GM19035 (cell line): ENCODE measurements around the gene LGALSL.

Experiments used
- ATAC-seq: cut with Tn5 transposase; IDR thresholded peaks from one replicate; pipeline ENCODE4 v1.9.1; 2021; ENCODE audit not compliant: unreplicated experiment

LGALSL gene

GRCh38 chr2:64470071-64470470 lies 16.1 kb downstream of the LGALSL start:
- no peak for ATAC-seq

- no peak for ATAC-seq
Observed at GRCh38 chr2:64470766-64471295, 16.9 kb downstream of the LGALSL start.

DNA sequence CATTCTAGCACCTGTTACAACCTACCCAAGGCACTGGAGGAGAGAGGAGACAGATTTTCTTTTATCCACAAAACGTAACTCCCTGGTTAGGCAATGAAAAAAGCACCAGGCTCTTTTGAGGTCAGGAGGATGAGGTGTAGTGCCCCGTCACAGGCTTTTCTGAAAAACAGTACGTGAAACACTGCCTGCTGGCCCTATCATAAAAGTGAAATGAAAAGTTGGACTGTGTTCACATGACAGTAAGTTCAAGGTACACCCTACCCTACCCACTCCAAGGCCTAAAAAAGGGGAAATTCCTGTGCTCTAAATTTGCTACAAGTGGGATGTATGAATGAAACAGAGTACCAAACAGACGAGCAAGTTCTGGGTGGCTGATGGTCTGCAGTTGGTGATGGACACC lies 17.6 kb downstream of the LGALSL start:
- ATAC-seq: no peak

DNA sequence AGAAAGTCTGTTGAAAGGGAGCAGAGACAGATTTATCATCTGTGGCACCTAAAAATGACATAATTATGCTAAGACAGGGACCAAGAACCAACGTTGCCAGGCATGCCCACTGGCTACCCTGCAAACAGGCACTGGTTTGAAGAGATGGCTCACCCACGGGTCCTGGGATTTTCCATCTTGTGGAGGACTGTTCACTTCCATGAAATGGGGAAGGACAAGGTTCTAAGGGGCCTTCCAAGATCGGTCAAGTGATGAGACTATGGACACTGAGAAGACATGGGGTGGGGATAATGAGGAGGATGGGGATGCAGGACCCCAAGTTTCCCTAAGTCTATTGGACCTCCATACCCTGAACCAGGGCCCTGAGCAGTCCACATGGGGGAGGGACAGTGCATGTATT lies 18.9 kb downstream of the LGALSL start:
- ATAC-seq: no peak

GRCh38 chr2:64474121-64474571 lies 20.2 kb downstream of the LGALSL start:
- no peak for ATAC-seq

DNA sequence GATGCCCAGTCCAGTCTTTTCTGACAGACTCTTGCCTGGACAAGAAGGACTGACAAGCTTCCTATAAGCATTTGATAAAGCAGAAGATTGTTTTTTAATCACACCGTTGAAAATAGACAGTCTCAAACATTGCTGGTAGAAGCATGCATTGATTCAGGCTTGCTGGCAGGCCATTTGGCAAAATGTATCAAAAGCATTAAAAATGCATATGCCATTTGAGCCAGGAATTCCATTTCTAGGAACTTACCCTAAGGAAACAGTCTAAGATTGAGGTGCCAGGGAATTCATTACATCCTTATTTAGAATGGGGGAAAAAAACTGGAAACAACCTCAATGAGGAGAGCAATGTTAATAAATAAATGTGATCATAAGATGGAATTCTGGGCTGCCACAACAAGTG lies 20.7 kb downstream of the LGALSL start:
- ATAC-seq: no peak

- ATAC-seq: no peak
Observed at GRCh38 chr2:64477037-64477436, 23.1 kb downstream of the LGALSL start.

GRCh38 chr2:64477979-64478378 lies 24.0 kb downstream of the LGALSL start:
- no peak for ATAC-seq

- ATAC-seq: no peak
Observed at GRCh38 chr2:64478502-64479230, 24.7 kb downstream of the LGALSL start.

DNA sequence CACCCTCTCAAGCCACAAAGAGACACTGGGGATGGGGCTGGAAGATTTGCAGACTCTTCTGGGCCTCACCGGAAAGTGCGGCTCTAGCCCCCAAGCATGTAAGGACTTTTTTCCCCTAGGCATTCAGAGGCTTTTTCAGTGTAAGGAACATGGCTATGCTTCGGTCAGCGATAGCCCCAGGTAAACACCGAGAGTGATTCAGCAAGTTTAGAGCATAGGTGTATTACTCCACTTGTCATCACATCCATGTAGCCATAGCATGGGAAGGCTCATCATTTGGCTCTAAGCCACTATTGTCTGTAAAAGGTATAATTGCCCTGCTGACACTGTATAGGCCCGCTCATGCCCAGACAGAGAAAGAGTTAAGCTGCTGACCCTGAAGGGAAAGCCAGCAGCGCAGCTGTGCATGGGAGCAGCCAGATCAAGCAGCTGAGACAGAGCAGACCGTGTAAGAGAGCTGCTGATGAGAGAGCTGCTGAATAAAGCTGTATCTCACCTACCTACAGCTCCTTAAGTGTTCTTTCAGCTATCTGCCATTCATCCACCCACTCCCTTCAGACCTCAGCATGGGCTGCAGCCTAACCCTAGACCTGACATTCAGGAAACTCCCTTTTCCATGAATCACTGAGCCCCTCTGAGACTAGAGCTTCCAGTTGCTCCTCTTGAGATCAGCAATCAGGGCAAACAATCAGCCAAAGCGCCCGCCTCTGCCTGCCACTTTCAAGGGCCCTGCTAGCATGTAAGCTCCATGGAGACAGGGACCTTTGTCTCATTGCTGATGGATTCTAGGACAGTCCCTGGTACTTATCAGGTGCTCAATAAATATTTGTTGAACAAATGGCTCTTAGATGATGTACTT lies 25.5 kb downstream of the LGALSL start:
- ATAC-seq: no peak

DNA sequence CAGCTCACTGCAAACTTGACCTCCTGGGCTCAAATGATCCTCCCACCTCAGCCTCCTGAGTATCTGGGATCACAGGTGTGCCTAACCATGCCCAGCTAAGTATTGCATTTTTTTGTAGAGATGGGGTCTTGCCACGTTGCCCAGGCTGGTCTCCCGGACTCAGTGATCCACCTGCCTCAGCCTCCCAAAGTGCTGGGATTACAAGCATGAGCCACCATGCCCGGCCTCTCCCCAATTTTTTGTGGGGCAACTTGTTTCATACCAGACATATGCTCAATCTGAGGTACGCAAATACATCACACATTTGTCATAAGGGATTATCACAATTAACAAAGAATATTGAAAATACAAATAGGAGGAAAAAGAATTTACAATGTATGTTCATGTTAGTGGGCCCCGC lies 27.7 kb downstream of the LGALSL start:
- ATAC-seq: no peak

DNA sequence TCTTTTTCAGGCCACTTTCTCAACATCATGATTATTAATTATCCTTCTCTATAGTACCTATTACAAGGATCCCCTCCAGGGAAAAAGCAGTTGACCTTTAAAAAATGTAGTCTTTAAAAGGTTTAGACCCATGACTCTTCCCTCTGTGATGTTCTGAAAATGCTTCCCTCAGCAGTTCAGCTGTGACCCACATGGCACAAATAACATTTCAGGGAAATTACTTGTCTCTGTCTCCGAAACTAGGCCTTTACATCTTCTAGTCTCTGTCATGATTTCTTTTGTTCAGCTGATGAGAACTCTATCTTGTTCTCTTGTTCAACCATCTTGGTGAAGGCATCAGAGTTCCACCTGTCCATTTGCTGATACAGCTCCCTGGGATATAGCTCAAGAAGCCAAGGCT lies 28.3 kb downstream of the LGALSL start:
- ATAC-seq: no peak

GRCh38 chr2:64482765-64483504 lies 29.0 kb downstream of the LGALSL start:
- ATAC-seq: no peak

- no peak for ATAC-seq
Observed at GRCh38 chr2:64485331-64485730, 31.4 kb downstream of the LGALSL start.

DNA sequence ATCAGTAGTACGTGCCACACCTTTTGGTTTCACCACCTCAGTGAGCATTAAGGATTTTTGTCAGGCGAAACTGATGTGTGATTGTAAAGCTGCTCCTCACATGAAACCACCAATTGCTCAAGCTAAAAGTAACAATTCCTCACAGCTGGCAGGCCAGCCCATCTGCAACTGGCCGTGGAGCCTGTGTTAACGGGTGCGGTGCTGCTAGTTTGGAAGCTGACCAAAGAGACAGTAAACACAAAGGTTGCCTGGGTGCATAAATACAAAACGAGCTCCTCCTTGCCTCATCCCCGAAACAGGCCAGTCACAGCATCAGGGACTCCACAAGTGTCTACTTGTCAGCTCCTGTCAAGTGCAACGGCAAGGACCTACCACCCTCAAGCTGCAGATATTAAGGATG lies 32.0 kb downstream of the LGALSL start:
- ATAC-seq: no peak

DNA sequence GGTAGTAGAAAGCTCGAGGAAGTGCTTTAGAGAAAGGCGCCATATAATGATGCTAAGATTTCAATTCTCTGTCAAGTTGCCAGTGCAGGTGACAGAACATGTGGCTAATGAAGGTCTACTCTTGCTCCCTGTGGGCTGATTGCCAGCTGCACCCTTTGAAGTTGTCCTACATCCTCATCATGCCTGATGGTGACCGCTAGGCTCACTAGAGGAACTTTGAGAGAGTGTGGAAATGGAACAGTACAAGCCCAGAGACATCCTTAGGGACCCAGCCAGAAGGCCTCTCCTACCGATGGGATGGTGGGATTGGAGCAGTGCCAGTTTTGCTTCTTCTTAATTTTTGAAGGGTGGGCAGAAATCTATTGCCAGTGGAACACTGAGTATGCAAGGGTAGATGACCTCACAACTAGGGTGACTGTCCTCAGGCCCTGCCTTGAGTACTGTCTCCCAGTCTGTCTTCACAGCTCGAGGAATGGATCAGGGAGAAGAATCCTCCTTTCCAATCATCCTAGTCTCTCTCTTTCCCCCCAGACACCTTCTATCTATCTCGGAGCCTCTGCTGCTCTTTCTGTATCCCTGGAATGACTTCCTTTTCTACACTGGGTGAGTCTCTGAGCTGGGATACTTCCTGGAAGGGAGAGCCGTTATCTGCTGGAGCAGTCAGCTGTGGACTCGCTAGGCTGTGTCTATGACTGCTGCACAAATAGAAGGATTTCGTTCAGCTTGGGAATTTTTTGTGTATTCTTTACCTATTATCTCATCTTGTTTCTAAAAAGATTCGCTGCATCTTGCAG lies 33.5 kb downstream of the LGALSL start:
- ATAC-seq: no peak

- peak; percentile 68 for ATAC-seq
Observed at GRCh38 chr2:64488050-64488974, 34.4 kb downstream of the LGALSL start.

GRCh38 chr2:64489081-64489751 lies 35.3 kb downstream of the LGALSL start:
- no peak for ATAC-seq

DNA sequence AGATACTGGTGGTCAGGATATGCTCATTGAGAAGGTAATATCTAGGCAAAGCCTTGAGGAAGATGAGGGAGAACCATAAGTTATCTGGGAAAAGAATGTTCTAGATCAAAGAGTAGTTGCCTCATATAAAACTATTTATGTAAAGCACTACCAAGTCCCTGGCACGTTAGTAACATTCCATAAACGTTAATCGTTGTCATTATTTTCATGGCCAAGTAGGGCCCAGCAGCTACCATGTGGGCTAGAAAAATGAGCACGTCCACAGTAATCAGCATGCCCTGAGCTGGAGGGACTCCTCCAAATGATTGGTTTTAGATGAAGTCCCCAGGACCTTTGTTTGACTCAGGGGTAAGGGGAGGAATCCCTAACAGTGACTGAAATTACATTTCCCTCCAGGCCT lies 37.5 kb downstream of the LGALSL start:
- ATAC-seq: no peak
